Sigmoid colon (tissue), 7 donors: ENCODE results near the gene BAX. TPM values are rescaled to one million over a fixed set of nuclear protein-coding genes. Genes with fewer than 3 reads are reported as not detected.

ENCODE experiments used
- DNase-seq: peaks from one replicate; pipeline ENCODE4 v3.0.0-alpha.2; 2019
- H3K27ac ChIP-seq, 4 donors: fragments of 200-600 bp; sonication (generic); one replicate each; pipeline ENCODE4 v1.5.1; 2016 to 2019; ENCODE audit warnings: mild to moderate bottlenecking in 1 of 4
- H3K27me3 ChIP-seq, 3 donors: fragments of 200-600 bp; sonication (generic); one replicate each; pipeline ENCODE4 v1.5.1; 2019; ENCODE audit warnings: mild to moderate bottlenecking in 1 of 3
- H3K36me3 ChIP-seq, 4 donors: fragments of 200-600 bp; sonication (generic); one replicate each; pipeline ENCODE4 v1.5.1; 2016 to 2019
- H3K4me1 ChIP-seq, 4 donors: fragments of 200-600 bp; sonication (generic); one replicate each; pipeline ENCODE4 v1.5.1; 2017 to 2019
- H3K4me3 ChIP-seq, 4 donors: fragments of 200-600 bp; sonication (generic); one replicate each; pipeline ENCODE4 v1.5.1; 2017 to 2019; ENCODE audit warnings: mild to moderate bottlenecking in 2 of 4, moderate library complexity in 1 of 4
- H3K9me3 ChIP-seq, 4 donors: fragments of 200-600 bp in 3 of 4; sonication (generic) in 3 of 4; one replicate each; pipeline versions ENCODE4 v1.5.1 to v1.6.1; 2013 to 2019
- EP300 ChIP-seq, 4 donors: sonication (generic); formaldehyde crosslinking; IDR thresholded peaks; one replicate each; pipeline ENCODE4 v1.6.1; 2017; ENCODE audit warnings: antibody characterized with exemption in 4 of 4
- POLR2A ChIP-seq, 2 donors: fragments of 450-650 bp; IDR thresholded peaks; one replicate each; pipeline ENCODE4 v1.6.1; 2016; ENCODE audit warnings: antibody characterized with exemption in 2 of 2, mild to moderate bottlenecking in 2 of 2, moderate library complexity in 2 of 2
- POLR2AphosphoS5 ChIP-seq, 4 donors: sonication (generic); formaldehyde crosslinking; IDR thresholded peaks; one replicate each; pipeline ENCODE4 v1.6.1; 2017; ENCODE audit warnings: antibody characterized with exemption in 4 of 4
- WGBS, 2 donors: extraction: QIAGEN DNeasy Blood & Tissue Kit; methylation state at CpG; one replicate each; pipeline ENCODE4 v1.1.7; 2013; 5-methylcytosine and 5-hydroxymethylcytosine counted together
- intact Hi-C: fragments of 100-400 bp; cut with DNase I; formaldehyde crosslinking; loops from one replicate; pipeline ENCODE4 v1.15.1; 2023
- polyA plus RNA-seq, 3 donors: library from polyadenylated mRNA; stranded (reverse); fragments of 200-250 nt; gene quantifications; one replicate each; pipeline ENCODE4 v1.2.3, GENCODE V29; 2013
- total RNA-seq, 4 donors: library from RNA; depleted of rRNA; stranded (reverse); fragments of >200 nt; gene quantifications; one replicate each; pipeline ENCODE4 v1.1.0, GENCODE V29; 2016
- TF ChIP-seq, protein P1 (sequence below), 4 experiments: fragments of 450-650 bp in 3 of 4; fragments of 200-600 bp in 1 of 4; IDR thresholded peaks; one replicate each; pipeline ENCODE4 v1.5.1; 2016 to 2019; ENCODE audit warnings: antibody characterized with exemption in 4 of 4, mild to moderate bottlenecking in 3 of 4, moderate library complexity in 2 of 4
- donor health status: healthy with polysubstance abuse.
- donor health status: Bipolar disorder and iron deficiency.
- donor health status: healthy.

BAX gene
- total and polyA plus RNA-seq, 7 donors = 17.9 to 216 (median 61.5) TPM

DNA sequence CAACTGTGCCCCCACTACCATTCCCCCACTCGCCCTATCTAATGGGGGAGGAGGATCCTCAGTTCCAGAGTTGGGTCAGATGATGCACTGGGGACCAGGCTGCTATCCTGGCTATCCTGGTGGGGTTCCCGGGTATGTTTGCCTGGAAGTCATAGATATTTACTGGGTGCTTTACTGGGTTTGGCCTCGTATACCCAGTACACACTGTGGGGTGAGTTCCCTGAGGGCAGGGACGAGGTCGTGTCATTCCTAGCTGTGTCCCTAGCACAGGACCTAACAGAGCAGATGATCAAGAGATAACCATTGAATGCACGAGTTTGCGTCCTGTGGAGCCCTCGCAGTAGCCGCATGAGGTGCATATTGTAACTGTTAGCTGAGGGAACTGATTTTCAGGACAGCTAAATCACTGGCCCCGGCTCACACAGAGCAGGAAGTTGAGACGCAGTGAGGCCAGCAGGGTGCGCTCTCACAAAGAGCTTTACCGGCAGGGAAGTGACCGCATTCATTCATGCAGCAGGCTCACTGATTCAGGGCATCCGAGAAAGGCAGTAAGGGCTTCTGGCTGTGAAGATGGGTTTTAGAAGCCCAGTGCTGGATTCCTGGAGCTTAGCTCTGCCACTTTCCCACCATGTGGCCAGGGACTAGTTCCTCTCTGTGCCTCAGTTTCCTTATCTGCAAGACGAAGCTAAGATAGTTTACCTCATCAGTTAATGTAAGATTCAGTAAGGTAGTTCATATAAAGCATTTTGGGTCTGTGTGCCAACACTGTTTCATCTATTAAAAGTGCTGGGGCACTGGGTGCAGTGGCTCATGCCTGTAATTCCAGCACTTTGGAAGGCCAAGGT, 45.0 kb downstream of the BAX start:
- Histone ChIP-seq H3K4me1 (peaks cover 0 to 7% (median 6%) of the 10 kb centered on the region in 4 donors), H3K9me3 (no peaks in the 10 kb centered on the region), H3K4me3 (no peak overlapping the region), H3K27ac (no peak overlapping the region), H3K36me3 (peaks cover 0 to 32% (median 5%) of the 10 kb centered on the region in 4 donors), H3K27me3 (no peaks in the 10 kb centered on the region)
- 54 to 66% methylated on average over 16 of the region's 16 CpGs for WGBS, 2 donors
- TF ChIP-seq POLR2A (IDR thresholded peaks at IDR 0.05) = no peak
- TF ChIP-seq, protein P1, sequence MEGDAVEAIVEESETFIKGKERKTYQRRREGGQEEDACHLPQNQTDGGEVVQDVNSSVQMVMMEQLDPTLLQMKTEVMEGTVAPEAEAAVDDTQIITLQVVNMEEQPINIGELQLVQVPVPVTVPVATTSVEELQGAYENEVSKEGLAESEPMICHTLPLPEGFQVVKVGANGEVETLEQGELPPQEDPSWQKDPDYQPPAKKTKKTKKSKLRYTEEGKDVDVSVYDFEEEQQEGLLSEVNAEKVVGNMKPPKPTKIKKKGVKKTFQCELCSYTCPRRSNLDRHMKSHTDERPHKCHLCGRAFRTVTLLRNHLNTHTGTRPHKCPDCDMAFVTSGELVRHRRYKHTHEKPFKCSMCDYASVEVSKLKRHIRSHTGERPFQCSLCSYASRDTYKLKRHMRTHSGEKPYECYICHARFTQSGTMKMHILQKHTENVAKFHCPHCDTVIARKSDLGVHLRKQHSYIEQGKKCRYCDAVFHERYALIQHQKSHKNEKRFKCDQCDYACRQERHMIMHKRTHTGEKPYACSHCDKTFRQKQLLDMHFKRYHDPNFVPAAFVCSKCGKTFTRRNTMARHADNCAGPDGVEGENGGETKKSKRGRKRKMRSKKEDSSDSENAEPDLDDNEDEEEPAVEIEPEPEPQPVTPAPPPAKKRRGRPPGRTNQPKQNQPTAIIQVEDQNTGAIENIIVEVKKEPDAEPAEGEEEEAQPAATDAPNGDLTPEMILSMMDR (IDR thresholded peaks at IDR 0.05) = peak in 3 of 4 experiments; percentile 33 to 49 (median 34)
- no peak for DNase-seq
- intact Hi-C loops = no loop called here

GRCh38 chr19:49004133-49004532, 49.5 kb downstream of the BAX start:
- Histone ChIP-seq H3K27ac (no peak overlapping the region), H3K4me1 (no peaks in the 10 kb centered on the region), H3K9me3 (no peaks in the 10 kb centered on the region), H3K27me3 (no peaks in the 10 kb centered on the region), H3K4me3 (no peak overlapping the region), H3K36me3 (peaks cover 0 to 68% (median 25%) of the 10 kb centered on the region in 4 donors)
- DNase-seq = no peak
- TF ChIP-seq POLR2AphosphoS5 (IDR thresholded peaks at IDR 0.05) (no peak), POLR2A (IDR thresholded peaks at IDR 0.05) (no peak)
- TF ChIP-seq, protein P1 (IDR thresholded peaks at IDR 0.05) = no peak
- 98 to 99% methylated on average over 15 of the region's 15 CpGs for WGBS, 2 donors
- intact Hi-C loops = no loop called here

- Histone ChIP-seq H3K27ac (no peak overlapping the region), H3K4me3 (no peak overlapping the region), H3K36me3 (peaks cover 7 to 78% (median 28%) of the 10 kb centered on the region in 4 donors), H3K9me3 (no peaks in the 10 kb centered on the region), H3K4me1 (no peaks in the 10 kb centered on the region), H3K27me3 (no peaks in the 10 kb centered on the region)
- intact Hi-C loops = no loop called here
- TF ChIP-seq EP300 (IDR thresholded peaks at IDR 0.05) = no peak
- no peak for TF ChIP-seq POLR2AphosphoS5 (IDR thresholded peaks at IDR 0.05)
- TF ChIP-seq, protein P1 (IDR thresholded peaks at IDR 0.05) = no peak
- TF ChIP-seq POLR2A (IDR thresholded peaks at IDR 0.05) = no peak
- 95 to 96% methylated on average over 7 of the region's 7 CpGs for WGBS, 2 donors
- DNase-seq = no peak
Measured at GRCh38 chr19:49004964-49005614, 50.4 kb downstream of the BAX start.

DNA sequence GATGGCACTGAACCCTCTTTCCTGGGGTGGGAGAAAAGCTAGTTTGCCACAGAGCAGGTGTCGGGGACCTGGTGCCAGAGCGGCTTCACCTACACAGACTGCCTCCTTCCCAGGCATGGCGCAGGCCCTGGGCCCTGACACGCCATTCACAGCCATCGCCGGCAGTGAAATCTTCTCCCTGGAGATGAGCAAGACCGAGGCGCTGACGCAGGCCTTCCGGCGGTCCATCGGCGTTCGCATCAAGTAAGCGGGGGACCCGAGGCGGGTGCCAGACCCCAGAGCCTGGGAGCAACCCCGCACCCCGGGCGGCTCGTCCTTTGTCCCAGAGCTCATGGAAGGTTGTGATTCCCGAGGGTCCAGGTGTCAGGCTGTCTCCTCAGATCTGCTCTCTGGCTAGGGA, 52.2 kb downstream of the BAX start:
- WGBS, 2 donors = 98% methylated on average over 22 of the region's 22 CpGs
- Histone ChIP-seq H3K9me3 (no peaks in the 10 kb centered on the region), H3K27ac (no peak overlapping the region), H3K4me3 (no peak overlapping the region), H3K27me3 (no peaks in the 10 kb centered on the region), H3K36me3 (peaks cover 15 to 91% (median 38%) of the 10 kb centered on the region in 4 donors), H3K4me1 (no peaks in the 10 kb centered on the region)
- no peak for DNase-seq
- intact Hi-C loops = no loop called here
- TF ChIP-seq, protein P1 (IDR thresholded peaks at IDR 0.05) = no peak
- no peak for TF ChIP-seq POLR2A (IDR thresholded peaks at IDR 0.05)
- no peak for TF ChIP-seq POLR2AphosphoS5 (IDR thresholded peaks at IDR 0.05)
- TF ChIP-seq EP300 (IDR thresholded peaks at IDR 0.05) = no peak
